ENCODE results near the gene NCAPG2.

The NCAPG2 gene

DNA sequence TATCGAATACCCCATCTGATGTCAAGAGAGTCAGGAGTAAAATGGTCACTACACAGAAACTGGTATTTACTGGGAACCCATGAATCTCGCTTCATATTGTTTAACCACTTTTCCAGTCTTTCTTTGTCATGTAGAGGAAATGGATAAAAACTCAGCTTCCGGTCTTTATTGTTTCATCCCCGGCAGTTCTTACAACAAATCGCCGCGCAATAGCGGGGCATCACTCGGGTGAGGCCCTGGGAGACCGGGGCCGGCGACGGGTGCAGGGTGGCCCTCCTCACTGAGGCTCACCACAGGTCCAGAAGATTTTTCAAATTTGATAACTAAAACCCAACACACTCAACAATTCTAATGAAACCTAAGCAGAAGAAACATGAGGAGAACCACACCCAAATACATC, 81.4 kb downstream of the NCAPG2 start:
- TF ChIP-seq, protein P1, sequence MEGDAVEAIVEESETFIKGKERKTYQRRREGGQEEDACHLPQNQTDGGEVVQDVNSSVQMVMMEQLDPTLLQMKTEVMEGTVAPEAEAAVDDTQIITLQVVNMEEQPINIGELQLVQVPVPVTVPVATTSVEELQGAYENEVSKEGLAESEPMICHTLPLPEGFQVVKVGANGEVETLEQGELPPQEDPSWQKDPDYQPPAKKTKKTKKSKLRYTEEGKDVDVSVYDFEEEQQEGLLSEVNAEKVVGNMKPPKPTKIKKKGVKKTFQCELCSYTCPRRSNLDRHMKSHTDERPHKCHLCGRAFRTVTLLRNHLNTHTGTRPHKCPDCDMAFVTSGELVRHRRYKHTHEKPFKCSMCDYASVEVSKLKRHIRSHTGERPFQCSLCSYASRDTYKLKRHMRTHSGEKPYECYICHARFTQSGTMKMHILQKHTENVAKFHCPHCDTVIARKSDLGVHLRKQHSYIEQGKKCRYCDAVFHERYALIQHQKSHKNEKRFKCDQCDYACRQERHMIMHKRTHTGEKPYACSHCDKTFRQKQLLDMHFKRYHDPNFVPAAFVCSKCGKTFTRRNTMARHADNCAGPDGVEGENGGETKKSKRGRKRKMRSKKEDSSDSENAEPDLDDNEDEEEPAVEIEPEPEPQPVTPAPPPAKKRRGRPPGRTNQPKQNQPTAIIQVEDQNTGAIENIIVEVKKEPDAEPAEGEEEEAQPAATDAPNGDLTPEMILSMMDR (IDR thresholded peaks at IDR 0.05; ENCODE audit: low read depth, low read length), result no peak
- no peak overlapping the region for H3K4me3 ChIP-seq (replicated peaks in 1 of 2; ENCODE audit: low read depth in 2 of 2, low read length in 2 of 2)
- DNase-seq (ENCODE audit: low read depth in 2 of 2), result no peak

DNA sequence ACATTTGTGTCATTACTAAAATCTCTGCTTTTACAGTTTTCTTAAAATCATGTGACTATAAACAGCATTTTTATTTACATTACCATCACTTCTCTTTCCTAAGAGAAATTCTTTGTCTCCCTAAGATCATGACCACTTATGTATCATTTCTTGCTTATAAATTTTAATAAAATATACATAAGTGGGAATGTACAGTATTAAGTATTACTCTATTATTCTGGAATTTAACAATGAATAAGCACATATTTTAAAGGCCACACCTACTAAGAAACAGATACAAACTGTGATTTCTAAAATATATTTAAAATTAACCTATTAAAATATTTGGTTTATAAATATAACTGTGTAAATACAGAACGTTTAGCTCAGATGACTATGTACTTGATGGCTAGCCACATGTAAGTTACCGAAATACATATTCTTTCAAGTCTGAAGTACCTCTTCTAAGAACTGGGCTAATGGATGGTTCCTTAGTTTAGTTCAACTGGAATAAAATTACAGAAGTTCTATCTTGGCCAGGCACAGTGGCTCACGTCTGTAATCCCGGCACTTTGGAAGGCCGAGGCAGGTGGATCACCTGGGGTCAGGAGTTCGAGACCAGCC, 83.7 kb downstream of the NCAPG2 start:
- no peak overlapping the region for H3K4me3 ChIP-seq (replicated peaks in 1 of 2; ENCODE audit: low read depth in 2 of 2, low read length in 2 of 2)
- DNase-seq (ENCODE audit: low read depth in 2 of 2), result peak in 1 of 2 donors; percentile 7
- TF ChIP-seq, protein P1 (IDR thresholded peaks at IDR 0.05; ENCODE audit: low read depth, low read length), result no peak

DNA sequence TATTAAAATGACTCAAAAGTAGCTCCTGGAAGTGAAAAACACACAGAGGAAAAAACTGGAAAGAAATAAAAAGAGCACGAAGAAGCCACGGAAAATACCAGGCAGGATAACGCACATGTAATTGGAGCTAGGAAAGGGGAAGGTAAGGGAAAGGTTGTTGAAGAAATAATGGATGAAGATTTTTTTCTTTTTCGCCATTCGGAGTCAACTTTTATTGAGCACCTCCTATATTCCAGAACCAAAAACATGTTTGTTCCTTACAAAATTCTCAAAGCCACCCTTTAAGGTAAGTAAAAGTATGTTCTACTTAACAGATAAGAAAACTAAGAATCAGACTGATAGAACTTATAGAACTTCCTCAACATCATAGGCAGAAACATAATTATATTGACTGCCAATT, 84.2 kb downstream of the NCAPG2 start:
- TF ChIP-seq, protein P1 (IDR thresholded peaks at IDR 0.05; ENCODE audit: low read depth, low read length), result no peak
- DNase-seq (ENCODE audit: low read depth in 2 of 2), result no peak
- no peak overlapping the region for H3K4me3 ChIP-seq (replicated peaks in 1 of 2; ENCODE audit: low read depth in 2 of 2, low read length in 2 of 2)

DNA sequence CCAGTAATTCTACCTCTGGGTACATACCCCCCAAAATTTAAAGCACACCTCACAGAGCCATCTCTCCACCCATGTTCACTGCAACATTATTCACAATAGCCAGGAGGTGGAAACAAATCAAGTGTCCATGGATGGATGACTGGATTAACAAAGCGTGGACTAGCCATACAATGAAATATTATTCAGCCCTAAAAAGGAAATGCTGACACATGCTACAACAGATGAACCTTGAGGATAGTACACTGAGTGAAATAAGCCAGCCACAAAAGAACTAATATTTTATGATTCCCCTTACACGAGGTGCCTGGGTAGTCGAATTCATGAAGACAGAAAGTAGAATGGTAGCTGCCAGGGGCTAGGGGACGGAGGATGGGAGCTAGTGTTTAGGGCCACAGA, 85.9 kb downstream of the NCAPG2 start:
- TF ChIP-seq, protein P1 (IDR thresholded peaks at IDR 0.05; ENCODE audit: low read depth, low read length), result no peak
- H3K4me3 ChIP-seq (replicated peaks in 1 of 2; ENCODE audit: low read depth in 2 of 2, low read length in 2 of 2), result no peak overlapping the region
- DNase-seq (ENCODE audit: low read depth in 2 of 2), result no peak

DNA sequence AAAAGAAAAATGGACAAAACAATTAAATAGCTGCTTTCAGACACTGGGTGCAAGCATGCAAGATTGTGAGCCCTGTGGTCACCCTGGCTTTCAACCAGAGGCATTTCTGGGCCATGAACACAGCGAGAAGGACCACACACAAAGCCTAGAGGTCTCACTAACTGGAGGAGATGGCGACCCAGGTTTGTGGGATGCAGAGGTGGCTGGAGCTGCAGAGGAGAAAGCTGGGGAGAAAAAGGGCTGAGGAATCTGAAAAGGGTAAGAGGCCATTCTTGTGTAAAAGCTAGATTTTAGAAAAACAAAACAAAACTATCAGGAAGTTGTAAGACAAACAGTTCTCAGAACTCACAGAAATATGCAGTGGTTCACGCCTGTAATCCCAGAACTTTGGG, 86.9 kb downstream of the NCAPG2 start:
- H3K4me3 ChIP-seq (replicated peaks in 1 of 2; ENCODE audit: low read depth in 2 of 2, low read length in 2 of 2), result no peak overlapping the region
- DNase-seq (ENCODE audit: low read depth in 2 of 2), result peak; percentile 9 to 43
- TF ChIP-seq, protein P1 (IDR thresholded peaks at IDR 0.05; ENCODE audit: low read depth, low read length), result no peak

DNA sequence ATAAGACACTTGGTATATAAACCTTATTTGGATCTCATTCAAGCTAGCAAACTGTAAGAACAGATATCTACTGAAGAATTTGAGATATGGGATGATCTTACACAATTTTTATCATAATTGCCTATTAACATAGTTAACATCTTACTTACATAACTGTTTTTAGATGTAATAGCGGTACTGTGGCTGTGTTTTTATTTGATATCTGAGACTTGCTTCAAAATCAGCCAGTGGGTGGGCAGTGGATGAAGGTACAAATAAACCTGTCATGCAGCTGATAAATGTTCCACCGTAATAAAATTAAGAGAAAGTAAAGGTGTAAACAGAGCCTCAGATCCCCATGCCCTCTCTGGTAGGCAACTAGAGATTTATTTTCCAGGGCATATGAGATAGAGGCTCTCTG, 88.6 kb downstream of the NCAPG2 start:
- TF ChIP-seq, protein P1 (IDR thresholded peaks at IDR 0.05; ENCODE audit: low read depth, low read length), result no peak
- no peak overlapping the region for H3K4me3 ChIP-seq (replicated peaks in 1 of 2; ENCODE audit: low read depth in 2 of 2, low read length in 2 of 2)
- DNase-seq (ENCODE audit: low read depth in 2 of 2), result no peak

DNA sequence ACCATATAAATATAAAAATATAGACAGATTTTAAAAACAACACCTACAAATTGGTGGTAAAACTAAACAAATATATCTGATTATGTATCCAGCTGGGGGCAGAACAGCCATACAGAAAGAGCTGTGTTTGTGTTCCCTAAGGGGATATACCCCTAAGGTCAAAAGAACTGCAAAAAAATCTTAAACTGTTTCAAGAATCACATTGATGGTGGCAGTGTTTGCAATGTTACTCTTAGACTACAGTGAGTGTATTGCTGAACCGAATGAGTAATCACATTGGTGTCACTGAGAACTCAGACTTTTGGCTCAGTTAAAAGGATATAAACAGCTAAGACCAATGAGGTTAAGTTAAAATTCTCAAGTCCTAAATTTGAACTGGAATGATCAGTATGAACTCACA, 89.9 kb downstream of the NCAPG2 start:
- H3K4me3 ChIP-seq (replicated peaks in 1 of 2; ENCODE audit: low read depth in 2 of 2, low read length in 2 of 2), result no peak overlapping the region
- TF ChIP-seq, protein P1 (IDR thresholded peaks at IDR 0.05; ENCODE audit: low read depth, low read length), result no peak
- peak; percentile 58 to 78 for DNase-seq (ENCODE audit: low read depth in 2 of 2)

Measured in cardiac fibroblast (primary cell).